Measurements from ENCODE around the gene F10.

GRCh38 chr13:113135281-113135760 lies 12.7 kb downstream of the F10 start:
- no peak for TF ChIP-seq CTCF (IDR thresholded peaks at IDR 0.05)
- no peak for TF ChIP-seq POLR2A (IDR thresholded peaks at IDR 0.05)
